ENCODE measurements around the gene CHAF1B.

CHAF1B gene

GRCh38 chr21:36463991-36464390 is 78.8 kb downstream of the CHAF1B start:
- no peak for DNase-seq (ENCODE audit: low read depth)

DNA sequence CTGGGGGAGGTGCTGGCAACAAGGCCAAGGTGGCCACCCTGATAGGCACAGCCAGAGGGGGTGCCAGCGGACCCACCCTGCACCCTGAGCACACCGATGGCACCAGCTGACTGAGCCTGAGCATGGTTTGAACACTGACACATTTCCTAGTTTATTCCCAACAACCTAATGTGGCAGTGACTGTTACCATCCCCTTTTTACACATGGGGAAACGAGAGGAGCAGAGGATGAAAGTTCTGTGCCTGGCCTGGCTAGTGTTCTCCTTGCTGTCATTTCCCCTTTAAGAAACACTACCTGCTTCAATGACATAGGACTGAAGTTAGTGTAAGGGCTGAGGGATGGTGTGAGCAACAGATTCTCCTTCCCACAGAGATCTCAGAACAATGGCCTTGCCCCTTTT is 79.4 kb downstream of the CHAF1B start:
- DNase-seq (ENCODE audit: low read depth): no peak

DNA sequence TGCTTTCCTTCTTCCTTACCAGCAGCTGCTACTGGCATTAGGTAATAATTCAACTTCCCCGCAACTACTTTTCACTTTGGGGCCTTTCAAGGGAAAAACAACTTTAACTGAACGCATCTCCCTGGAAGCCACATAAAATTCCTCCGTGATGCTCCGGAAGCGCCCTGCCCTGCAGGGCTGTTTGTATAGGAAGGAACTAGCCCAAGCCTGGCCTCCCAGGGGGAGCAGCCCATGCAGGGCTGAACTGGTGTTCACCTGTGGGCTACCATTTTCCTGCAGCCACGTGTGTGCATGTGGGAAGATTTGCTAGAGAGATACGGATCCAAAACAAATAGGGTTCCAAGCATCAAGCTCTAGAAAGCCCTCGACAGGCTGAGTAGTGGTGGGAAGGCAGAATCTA is 80.3 kb downstream of the CHAF1B start:
- no peak for DNase-seq (ENCODE audit: low read depth)

GRCh38 chr21:36466061-36466511 is 80.9 kb downstream of the CHAF1B start:
- no peak for DNase-seq (ENCODE audit: low read depth)

All from GM04503 (cell line).